Subcutaneous adipose tissue (tissue), 4 donors: ENCODE measurements around the gene PLEKHS1. TPM values are rescaled to one million over a fixed set of nuclear protein-coding genes. Genes with fewer than 3 reads are reported as not detected.

Source experiments
- total RNA-seq, 4 donors: library from RNA; depleted of rRNA; stranded (reverse); fragments of >200 nt; gene quantifications; one replicate each; pipeline ENCODE4 v1.1.0, GENCODE V29; 2016
- TF ChIP-seq, protein P1 (sequence below): fragments of 450-650 bp; IDR thresholded peaks from one replicate; pipeline ENCODE4 v1.5.1; 2016; ENCODE audit warnings: low read depth, mild to moderate bottlenecking, control low read depth, antibody characterized with exemption, moderate library complexity

The PLEKHS1 gene
- total RNA-seq, 4 donors from 2014 or later, result 0.17 TPM; not detected in 3

DNA sequence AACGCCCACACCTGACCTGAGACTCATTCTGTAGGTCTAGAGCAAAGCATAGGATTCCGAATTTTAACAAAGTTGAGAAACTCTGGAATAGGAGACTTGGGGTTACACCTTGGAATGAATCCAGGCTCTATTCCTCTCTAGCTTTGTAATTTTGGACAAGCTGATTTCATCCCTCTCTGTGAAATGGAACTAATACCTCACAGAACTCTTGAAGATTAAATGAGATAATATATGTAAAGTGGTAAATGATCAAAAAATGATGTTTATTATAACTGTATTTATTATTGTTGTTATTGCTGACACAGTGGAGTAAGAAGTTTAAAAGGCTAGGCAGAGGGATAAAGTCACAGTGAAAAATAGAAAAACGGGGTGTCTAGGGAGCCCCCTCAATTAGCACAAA is 39.5 kb upstream of the PLEKHS1 start:
- TF ChIP-seq, protein P1, sequence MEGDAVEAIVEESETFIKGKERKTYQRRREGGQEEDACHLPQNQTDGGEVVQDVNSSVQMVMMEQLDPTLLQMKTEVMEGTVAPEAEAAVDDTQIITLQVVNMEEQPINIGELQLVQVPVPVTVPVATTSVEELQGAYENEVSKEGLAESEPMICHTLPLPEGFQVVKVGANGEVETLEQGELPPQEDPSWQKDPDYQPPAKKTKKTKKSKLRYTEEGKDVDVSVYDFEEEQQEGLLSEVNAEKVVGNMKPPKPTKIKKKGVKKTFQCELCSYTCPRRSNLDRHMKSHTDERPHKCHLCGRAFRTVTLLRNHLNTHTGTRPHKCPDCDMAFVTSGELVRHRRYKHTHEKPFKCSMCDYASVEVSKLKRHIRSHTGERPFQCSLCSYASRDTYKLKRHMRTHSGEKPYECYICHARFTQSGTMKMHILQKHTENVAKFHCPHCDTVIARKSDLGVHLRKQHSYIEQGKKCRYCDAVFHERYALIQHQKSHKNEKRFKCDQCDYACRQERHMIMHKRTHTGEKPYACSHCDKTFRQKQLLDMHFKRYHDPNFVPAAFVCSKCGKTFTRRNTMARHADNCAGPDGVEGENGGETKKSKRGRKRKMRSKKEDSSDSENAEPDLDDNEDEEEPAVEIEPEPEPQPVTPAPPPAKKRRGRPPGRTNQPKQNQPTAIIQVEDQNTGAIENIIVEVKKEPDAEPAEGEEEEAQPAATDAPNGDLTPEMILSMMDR, result no peak

DNA sequence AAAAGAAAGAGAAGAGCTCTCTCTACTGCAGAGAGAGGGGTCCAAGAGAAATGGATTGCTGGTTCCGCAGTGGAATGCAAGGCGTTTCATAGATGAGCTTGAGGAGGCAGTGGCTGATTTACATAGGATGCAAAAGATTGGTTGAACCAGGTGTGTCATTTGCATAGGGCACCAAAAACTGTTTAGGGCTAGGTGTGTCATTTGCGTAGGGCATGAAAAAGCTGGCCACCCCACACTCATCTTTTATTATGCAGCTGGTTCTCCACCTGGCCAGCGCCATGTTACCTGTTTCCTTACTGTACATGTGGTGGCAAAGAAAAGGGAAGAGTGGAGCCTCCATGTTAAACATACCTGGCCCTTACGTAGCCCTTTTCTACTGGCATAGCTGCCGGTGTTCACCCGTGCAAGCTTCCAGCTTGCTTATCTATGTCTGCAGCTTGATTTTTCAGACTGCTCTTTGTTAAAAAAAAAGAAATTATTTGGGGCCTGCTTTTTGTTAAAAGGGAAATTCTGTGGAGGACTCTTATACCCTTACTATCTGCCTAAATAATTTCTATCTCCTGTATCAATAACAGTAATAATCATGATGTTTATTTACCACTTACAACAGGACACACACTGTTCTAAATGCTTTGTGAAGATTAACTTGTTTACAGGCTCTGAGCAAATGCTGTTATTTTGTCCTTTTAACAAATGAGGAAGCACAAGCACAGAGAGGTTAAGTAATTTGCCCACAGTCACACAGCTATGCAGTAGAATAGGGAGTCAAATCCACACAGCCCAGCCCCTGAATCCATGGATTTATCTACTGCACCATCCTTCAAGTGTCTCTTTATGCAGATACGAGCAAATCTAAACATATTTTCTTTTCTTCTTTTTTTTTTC is 38.5 kb upstream of the PLEKHS1 start:
- TF ChIP-seq, protein P1, result no peak

DNA sequence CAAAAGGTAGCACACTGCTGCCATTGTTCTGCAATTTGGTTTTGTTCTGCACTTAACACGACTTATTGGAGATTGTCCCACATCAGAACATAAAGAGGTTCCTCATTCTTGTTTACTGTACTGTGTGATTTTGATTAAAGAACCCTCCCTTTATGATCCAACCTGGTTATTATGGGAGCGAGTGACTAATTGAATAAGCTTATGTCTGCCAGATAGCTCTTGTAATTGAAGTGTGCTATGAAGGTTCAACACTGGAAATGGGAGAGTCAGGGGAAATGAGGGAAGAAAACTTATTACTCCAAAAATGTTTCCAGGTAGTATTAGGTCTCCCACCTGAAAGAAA is 37.9 kb upstream of the PLEKHS1 start:
- TF ChIP-seq, protein P1, result no peak

DNA sequence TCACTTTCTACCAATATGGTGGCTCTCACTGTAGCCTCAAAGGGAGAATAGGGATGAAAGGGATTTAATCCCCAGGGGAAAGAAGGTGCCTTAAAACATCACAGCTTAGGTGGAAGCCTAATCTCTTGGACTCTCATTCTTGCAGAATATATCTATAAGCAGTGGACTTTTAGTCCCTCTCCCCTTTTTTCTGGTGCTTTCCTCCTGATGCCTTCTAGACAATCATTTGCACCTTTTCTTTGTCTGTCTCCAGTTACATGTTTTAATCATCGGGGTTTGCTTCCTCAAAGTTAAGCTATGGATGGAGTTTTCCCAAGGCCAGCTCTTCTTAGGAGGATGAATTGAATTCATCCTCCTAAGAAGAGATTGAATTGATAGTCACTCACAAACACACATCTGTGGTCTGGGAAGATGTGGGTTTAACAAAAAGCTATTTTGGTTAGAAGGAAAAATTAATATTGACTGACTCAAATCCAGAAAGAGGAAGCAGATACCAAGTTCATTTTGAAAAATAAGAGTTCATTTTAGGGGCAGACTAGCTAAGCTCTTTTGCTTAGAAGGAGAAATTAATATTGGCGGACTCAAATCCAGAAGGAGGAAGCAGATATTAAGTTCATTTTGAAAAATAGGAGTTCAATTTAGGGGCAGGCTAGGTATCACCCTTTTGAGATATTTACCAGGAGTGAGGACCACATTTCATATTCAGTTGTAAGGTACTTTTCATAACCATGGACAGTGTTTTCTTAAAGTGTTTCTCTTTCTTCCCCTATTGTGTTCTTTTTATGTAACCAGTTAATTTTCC is 35.2 kb upstream of the PLEKHS1 start:
- TF ChIP-seq, protein P1, result no peak

DNA sequence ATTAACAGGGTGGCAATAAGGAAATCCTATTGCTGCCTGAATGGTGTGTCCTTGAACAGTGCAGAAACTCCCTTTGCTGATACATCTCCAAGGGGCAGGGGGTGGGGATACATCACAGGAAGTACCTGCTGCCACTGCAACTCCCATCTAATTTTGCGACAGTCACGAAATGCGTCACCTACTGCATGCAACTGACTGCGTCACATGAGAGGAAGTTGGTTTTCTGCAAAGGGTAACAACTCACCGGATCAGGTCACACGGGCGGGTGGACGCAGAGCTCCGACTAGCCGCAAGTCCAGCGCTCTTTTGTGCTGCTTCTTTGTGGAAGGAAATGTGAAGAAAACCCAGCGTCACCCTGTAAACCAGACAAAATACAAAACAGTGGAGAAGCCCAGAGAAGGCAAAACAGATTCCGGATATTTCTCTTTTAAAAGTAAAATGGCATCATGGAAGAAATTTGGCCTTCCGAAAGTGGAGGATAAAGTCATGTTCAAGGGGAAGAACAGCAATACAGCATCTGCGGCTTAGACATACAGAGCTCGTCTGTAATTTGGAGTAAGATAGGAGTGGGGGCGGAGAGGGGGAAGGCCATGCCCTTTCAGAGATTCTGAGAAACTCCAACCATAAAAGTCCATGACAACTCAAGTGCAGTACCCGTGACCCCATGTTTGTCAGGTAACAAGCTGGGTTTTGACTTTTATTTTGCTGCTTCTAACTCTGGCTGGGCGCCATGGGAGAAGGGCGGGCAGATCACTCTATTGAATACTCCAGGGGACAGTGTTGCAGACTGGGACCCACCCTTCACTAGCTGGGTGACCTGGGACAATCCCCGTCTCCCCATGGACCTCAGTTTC is 32.3 kb upstream of the PLEKHS1 start:
- TF ChIP-seq, protein P1, result no peak

DNA sequence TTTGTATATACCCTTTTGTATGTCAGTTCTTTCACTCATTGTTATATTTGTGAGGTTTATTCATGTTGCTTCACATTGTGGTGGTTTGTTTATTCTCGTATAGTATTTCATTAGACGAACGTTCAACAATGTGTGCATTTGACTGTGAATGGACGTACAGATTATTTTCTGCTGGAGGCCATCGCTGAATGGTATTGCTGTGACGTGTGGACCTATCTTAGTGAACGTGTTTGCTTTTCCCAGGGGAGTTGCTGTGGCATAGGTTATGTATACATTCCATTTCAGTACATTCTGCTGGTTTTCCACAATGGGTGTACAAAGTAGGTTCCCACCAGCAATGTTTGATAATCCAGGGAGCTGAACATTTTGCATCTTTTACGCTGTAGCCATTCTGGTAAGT is 31.1 kb upstream of the PLEKHS1 start:
- TF ChIP-seq, protein P1, result no peak
